ENCODE data around the gene ZNF229.
"Not testable (repeated sequence)": the region's sequence is repeated elsewhere in the genome, so short reads cannot be mapped to it uniquely, and the experiment has no call there.

The ZNF229 gene

DNA sequence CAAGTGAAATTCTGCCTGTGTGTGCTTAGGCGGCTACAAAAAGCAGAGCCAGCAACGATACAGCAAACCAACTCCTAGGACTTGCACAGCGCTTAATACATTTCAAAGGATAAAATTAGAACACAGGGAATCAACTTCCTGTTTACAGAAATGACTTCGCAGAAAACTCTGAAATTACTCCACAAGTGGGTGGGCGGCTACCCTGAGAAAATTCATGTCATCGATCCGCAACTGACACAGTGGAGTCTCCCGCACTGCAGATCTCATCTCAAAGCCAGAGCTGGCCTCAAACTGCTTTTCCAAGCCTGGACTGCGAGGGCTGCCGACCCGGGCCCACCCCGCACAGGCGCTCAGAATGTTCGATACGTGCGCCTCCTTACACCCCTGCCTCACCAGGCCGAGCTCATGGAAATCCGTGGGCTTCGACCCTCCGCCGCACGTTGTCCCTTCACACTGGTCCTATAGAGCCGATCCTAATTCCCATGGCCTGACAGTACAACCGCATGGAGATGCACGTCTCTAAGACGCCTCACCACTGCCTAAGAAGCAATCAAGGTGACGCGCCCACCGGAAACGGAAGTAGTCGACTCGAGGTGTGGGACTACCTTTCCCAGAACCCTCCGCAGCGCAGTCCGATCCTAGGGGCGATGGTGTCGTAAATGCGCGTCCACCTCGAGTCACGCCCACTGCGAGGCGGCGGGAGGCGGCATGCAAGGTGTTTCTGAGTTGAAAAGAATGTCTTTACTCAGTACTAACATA lies at the start of gene ZNF229:
TSS of gene ZNF229 (minus strand) at position 557 of the 759 bp plus-strand sequence. CDS start 5,625 bp downstream, outside the sequence.
- DNase-seq (ENCODE audit: low read depth), result peak; percentile 4

- no peak for DNase-seq (ENCODE audit: low read depth)
Measured at GRCh38 chr19:44496711-44497110, 48.4 kb upstream of the ZNF229 start.

DNA sequence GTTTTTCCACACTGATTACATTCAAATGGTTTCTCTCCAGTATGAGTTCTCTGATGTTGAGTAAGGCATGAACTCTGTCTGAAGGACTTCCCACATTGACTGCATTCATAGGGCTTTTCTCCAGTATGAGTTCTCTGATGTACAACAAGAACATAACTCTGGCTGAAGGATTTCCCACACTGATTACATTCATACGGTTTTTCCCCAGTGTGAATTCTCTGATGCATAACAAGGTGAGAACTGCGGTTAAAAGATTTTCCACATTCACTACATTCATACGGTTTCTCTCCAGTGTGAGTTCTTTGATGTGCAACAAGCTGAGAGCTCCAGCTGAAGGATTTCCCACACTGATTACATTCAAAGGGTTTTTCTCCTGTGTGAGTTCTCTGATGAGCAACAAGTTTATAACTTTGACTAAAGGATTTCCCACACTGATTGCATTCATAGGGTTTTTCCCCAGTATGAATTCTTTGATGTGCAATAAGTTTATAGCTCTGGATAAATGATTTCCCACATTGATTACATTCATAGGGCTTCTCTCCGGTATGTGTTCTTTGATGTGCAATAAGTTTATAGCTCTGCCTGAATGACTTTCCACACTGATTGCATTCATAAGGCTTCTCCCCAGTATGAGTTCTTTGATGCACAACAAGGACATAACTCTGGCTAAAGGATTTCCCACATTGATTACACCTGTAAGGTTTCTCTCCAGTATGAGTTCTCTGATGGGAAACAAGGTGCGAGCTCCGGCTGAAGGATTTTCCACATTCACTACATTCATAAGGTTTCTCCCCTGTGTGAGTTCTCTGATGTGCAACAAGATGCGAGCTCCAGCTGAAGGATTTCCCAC lies 28.5 kb upstream of the ZNF229 start:
- no peak for DNase-seq (ENCODE audit: low read depth)

GRCh38 chr19:44468730-44469129 lies 20.5 kb upstream of the ZNF229 start:
- not testable (repeated sequence) for DNase-seq (ENCODE audit: low read depth)

DNA sequence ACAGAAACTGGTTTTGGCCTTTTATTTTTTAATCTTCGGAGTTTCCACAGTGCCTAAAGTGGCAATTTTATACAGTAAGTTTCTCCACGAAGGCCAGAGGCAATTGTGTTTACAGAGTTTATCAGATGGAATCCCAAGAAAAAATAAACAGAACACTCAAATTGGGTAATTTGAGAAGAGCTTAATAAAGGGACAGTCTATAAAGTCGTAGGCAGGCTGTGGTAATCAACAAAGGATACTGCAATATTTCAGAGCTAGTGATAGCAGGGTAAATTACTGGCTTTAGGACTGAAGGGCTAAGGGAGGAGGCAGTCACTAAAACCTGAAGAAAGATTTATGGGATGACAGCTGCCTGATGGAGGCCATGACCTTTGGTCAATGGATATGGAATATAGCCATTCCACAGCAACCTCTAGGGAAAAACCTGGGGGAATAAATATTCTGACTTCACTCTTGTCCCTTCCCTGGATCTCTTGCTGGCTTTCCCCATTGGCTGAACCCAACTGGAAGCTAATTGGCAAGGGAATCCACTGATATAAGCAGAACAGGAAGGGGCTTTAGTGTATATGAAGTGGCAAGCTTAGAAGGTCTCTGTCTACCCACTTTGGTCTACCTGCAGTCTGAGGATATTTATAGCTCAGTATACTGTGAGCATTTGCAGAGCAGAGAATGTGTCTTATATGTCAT lies 14.5 kb upstream of the ZNF229 start:
- not testable (repeated sequence) for DNase-seq (ENCODE audit: low read depth)

DNA sequence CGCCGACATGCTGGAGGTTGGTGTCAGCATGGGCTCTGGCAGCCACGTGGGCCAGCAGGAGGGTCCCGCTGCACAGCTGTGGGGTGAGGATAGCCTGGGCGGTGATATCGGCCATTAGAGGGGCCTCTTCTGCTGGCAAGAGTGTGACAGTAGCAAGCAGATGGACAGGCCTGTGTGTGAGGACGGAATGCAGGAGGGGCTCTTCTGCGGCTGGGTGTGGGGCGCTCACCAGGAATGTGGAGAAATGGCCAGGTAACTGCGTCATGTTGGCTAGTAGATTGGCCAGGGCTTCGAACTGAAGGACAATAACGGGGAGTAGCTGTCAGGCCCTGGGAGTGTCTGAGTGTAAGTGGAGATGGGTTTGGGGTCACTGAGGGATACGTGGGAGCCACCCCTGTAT lies 7.7 kb upstream of the ZNF229 start:
- DNase-seq (ENCODE audit: low read depth), result not testable (repeated sequence)

- no peak for DNase-seq (ENCODE audit: low read depth)
Measured at GRCh38 chr19:44455100-44455499, 6.8 kb upstream of the ZNF229 start.

DNA sequence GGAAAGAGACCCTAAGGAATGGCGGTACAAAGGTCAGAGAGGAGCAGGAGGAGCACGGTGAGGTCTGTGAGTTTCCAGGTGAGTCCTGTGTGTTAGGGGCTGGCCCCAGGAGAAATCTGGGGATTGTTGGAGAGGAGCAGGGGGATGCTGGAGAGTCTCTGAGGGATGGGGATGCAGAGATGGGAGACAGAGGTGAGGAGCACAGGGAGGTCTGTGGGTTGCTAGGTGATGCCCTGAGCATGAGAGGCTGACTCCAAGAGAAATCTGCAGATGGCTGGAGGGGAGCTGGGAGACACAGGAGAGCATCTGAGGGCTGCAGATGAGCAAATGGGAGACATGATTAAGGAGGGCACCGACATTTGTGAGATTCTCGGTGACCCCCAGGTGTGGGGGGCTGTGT lies 4.1 kb upstream of the ZNF229 start:
- DNase-seq (ENCODE audit: low read depth), result no peak

- no peak for DNase-seq (ENCODE audit: low read depth)
Measured at GRCh38 chr19:44451687-44452086, 3.4 kb upstream of the ZNF229 start.

GRCh38 chr19:44438441-44438840 lies 9.8 kb downstream of the ZNF229 start:
- no peak for DNase-seq (ENCODE audit: low read depth)

GRCh38 chr19:44435441-44435840 lies 12.8 kb downstream of the ZNF229 start:
- no peak for DNase-seq (ENCODE audit: low read depth)

- no peak for DNase-seq (ENCODE audit: low read depth)
Measured at GRCh38 chr19:44430956-44431355, 17.3 kb downstream of the ZNF229 start.

GRCh38 chr19:44415553-44415952 lies 32.7 kb downstream of the ZNF229 start:
- DNase-seq (ENCODE audit: low read depth), result not testable (repeated sequence)

GRCh38 chr19:44401139-44402115 lies 46.8 kb downstream of the ZNF229 start, which contains the start of gene ZNF285:
ZNF285 (minus strand) TSS chr19:44401608; CDS start chr19:44397213, 4,395 bp downstream.
- peak; percentile 10 for DNase-seq (ENCODE audit: low read depth)

- DNase-seq (ENCODE audit: low read depth), result not testable (repeated sequence)
Measured at GRCh38 chr19:44389268-44389667, 59.0 kb downstream of the ZNF229 start.

Data from T-helper 22 cell (primary cell).